Measurements from ENCODE around the gene CHN1.

The CHN1 gene

GRCh38 chr2:174902506-174903263 lies 102.5 kb downstream of the CHN1 start:
- no peak for TF ChIP-seq CTCF (IDR thresholded peaks at IDR 0.05; ENCODE audit: low read depth, low read length, missing control alignments)
- H3K4me3 ChIP-seq (ENCODE audit: low read depth, low read length) = no peak overlapping the region
- DNase-seq (ENCODE audit: low read depth) = no peak

- H3K4me3 ChIP-seq (ENCODE audit: low read depth, low read length) = no peak overlapping the region
- no peak for DNase-seq (ENCODE audit: low read depth)
- TF ChIP-seq CTCF (IDR thresholded peaks at IDR 0.05; ENCODE audit: low read depth, low read length, missing control alignments) = no peak
Observed at GRCh38 chr2:174901075-174901474, 104.1 kb downstream of the CHN1 start.

- DNase-seq (ENCODE audit: low read depth) = no peak
- no peak overlapping the region for H3K4me3 ChIP-seq (ENCODE audit: low read depth, low read length)
- TF ChIP-seq CTCF (IDR thresholded peaks at IDR 0.05; ENCODE audit: low read depth, low read length, missing control alignments) = no peak
Observed at GRCh38 chr2:174897286-174897685, 107.9 kb downstream of the CHN1 start.

- no peak overlapping the region for H3K4me3 ChIP-seq (ENCODE audit: low read depth, low read length)
- no peak for TF ChIP-seq CTCF (IDR thresholded peaks at IDR 0.05; ENCODE audit: low read depth, low read length, missing control alignments)
- no peak for DNase-seq (ENCODE audit: low read depth)
Observed at GRCh38 chr2:174893018-174893417, 112.2 kb downstream of the CHN1 start.

- H3K4me3 ChIP-seq (ENCODE audit: low read depth, low read length) = no peak overlapping the region
- TF ChIP-seq CTCF (IDR thresholded peaks at IDR 0.05; ENCODE audit: low read depth, low read length, missing control alignments) = no peak
- DNase-seq (ENCODE audit: low read depth) = no peak
Observed at GRCh38 chr2:174892546-174892945, 112.6 kb downstream of the CHN1 start.

- H3K4me3 ChIP-seq (ENCODE audit: low read depth, low read length) = no peak overlapping the region
- DNase-seq (ENCODE audit: low read depth) = no peak
- TF ChIP-seq CTCF (IDR thresholded peaks at IDR 0.05; ENCODE audit: low read depth, low read length, missing control alignments) = no peak
Observed at GRCh38 chr2:174888646-174889271, 116.4 kb downstream of the CHN1 start.

- H3K4me3 ChIP-seq (ENCODE audit: low read depth, low read length) = no peak overlapping the region
- no peak for TF ChIP-seq CTCF (IDR thresholded peaks at IDR 0.05; ENCODE audit: low read depth, low read length, missing control alignments)
- no peak for DNase-seq (ENCODE audit: low read depth)
Observed at GRCh38 chr2:174888146-174888545, 117.0 kb downstream of the CHN1 start.
